ENCODE data around the gene COX17.

The COX17 gene

GRCh38 chr3:119673875-119674274, 3.3 kb downstream of the COX17 start:
- DNase-seq: no peak

DNA sequence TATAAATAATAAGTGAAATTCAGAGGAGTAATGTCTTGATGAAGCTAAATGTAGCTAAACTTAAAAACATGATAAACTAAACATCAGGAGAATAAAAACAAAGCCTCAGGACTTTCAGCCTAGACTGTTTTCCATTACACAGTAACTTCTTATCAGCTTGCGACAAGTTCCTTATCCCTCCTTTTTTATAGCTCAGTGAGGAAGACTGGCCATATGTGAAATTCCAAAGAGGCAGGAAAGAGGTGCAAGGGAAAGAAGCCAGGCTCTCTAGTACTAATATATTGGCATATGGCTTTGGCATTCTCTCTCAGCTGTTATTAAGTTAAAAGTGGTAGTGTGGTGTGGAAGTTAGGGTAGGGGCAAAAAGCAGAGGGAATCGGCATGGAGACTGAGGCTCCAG, 4.4 kb downstream of the COX17 start:
- no peak for DNase-seq

DNA sequence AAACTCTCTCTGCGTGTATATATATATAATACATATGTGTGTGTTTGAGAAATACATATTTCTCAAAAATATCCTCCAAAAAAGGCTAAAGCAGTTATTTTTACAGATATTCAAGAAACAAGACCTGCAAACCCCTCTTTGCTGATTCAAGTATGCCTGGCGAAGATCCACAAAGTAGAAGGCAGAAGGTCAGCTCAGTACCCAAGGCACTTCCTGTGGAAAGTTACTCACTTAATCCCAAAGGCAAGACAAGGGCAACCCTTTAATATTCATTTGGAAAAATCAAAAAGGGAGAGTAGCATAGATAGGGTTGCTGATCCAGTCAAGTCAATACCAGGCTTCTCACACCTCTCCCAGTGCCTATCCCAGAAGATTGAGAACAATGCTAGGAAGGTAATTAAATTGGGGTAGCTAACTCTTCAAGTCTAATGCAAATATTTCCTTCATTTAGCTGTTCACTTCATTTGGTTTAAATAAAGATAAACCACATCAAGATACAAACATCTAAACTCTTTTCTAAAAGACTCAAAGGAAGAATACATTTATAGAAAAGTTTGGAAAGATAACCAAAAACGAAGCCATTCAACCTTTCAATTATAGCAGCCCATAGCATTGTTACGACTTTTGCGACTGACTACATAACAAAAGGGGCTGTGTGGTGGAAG, 7.2 kb downstream of the COX17 start:
- DNase-seq: no peak

- no peak for DNase-seq
Observed at GRCh38 chr3:119665954-119666559, 11.1 kb downstream of the COX17 start.

- DNase-seq: no peak
Observed at GRCh38 chr3:119664850-119665379, 12.3 kb downstream of the COX17 start.

DNA sequence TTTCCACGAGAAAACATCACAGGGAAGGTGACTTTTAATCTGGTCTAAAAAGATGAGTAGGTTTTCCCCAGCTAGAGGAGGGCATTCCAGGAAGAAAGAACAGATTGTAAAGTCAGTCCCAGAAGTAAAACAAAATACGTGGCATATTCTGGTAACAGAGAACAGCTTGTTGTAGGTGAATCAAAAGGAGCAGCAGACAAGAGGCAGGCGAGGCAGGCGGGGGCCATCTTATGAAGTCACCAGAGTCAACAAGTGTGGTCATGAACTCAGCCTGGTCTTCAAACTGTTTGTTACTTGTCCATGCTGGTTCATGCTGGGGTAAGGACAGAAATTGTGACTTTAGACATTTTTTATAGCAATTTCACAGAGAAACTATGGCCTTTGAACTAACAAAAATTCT, 12.8 kb downstream of the COX17 start:
- no peak for DNase-seq

DNA sequence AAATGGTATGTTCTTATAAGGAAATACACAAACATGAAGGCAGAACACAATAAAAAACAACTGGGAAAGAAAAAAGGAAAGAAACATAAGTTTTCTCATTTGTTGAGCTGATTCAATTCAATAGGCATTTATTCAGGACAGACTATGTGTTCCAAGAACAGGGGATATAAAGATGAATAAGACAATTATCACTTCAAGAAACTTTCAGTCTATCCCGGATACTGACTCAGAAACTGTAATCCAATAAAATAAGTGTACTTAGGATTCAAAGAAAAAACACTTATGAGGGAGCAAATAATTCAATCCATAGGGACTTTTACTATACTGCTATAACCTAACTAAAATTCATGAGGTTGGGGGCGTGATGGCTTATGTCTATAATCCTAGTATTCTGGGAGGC, 13.3 kb downstream of the COX17 start:
- DNase-seq: no peak

GRCh38 chr3:119662604-119663373, 14.4 kb downstream of the COX17 start:
- DNase-seq: no peak

DNA sequence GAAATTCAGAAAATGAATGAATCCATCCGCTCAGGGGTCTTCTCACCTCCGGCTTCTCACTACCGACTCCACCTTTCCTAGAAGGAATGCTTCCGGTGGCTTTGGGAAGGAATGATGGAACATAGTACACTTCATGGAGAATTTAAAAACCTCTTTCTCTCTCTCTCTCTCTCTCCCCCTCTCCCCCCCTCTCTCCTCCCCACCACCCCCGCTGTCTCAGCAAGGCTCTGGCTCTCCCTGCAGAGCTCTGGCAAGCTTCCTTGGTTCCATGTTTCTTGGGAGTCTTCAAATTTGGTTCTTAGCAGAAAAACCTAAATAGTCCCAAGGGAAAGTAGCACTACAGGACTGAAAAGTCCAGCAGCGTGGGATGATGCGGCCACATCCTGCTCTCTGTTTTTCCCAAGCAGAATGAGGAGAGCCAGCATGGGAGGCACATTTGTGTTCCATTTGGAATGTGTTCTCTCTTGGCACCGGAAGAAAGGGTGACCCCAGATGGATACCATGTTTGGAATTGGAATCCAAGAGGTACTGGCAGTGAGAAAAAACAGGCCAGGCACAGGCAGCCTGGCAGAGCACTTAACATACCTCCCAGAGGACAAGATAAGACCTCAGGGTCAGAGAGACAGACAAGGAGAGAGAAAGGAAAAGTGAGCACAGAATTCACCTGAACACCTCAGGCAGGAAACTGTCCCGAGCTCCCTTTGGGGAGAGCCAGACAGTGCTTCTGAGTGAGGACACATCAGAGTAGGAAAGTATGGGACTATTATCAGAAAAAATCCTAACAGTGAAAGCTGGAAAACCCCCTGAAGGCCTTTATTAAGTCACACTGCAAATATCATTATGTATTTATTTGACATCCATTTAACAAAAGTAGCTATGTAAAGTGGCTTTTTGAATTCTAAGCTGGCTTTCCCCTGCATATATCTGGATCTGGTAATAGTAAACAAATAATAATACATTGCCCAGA, 16.4 kb downstream of the COX17 start, which contains the start of gene POPDC2:
Gene POPDC2, minus strand, starts transcription at position 116 of the 967 bp plus-strand sequence. CDS start 166 bp downstream, outside the sequence.
- no peak for DNase-seq

- DNase-seq: no peak
Observed at GRCh38 chr3:119659606-119660291, 17.5 kb downstream of the COX17 start.

- DNase-seq: no peak
Observed at GRCh38 chr3:119658994-119659393, 18.2 kb downstream of the COX17 start.

- DNase-seq: no peak
Observed at GRCh38 chr3:119657887-119658702, 19.1 kb downstream of the COX17 start.

GRCh38 chr3:119653876-119654275, 23.3 kb downstream of the COX17 start:
- no peak for DNase-seq

GRCh38 chr3:119652306-119653033, 24.7 kb downstream of the COX17 start:
- no peak for DNase-seq

DNA sequence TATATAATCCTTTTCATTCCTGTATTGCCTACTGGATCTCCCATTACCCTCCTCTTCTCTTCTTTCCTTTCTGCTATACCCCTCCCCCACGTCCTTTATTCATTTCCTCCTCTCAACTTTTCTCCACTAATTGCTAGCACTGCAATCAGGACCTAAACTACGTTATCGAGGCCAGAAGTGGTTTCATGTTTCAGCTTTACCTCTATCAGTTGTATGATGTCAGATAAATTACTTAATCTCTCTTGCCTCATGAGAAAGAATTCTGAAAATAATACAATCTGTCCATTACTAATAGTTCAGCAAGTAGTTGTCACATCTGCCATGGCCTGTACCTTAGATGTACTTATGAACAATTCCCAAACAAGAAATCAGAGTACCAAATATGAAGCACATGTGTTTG, 27.4 kb downstream of the COX17 start:
- DNase-seq: no peak

DNA sequence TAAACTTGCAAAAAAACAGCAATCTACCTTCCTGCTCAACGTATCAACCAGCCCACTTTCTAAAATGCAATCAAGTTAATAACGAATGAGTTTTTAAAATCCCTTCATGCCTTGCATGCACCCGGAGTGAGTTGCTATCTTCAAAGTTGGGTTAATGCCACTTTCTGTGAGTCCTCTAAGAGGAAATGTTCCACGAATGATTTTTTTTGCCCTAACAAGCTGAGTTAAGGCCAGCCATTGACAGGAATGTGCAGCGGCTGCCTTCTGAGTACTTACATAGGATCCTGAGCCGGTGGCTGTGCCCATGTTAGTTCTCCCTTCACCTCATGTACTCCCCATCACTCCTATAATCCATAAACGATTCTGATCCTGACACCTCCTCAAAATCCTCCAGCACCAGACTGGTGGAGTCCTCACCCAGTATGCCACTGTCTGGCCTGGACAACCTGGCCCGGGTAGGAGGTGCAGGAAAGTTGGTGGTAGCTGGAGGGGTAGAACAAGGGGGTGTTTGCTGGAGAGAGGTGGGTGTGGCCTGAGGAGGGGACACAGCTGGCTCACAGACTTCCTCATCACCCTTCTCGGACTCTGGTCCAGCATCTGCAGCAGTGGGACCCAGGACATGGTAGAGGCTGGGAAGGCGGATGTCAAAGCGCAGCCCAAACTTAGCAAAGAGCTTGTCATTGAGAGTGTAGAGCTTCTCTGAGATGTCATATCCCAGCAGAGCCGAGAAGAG, 29.2 kb downstream of the COX17 start:
- no peak for DNase-seq

DNA sequence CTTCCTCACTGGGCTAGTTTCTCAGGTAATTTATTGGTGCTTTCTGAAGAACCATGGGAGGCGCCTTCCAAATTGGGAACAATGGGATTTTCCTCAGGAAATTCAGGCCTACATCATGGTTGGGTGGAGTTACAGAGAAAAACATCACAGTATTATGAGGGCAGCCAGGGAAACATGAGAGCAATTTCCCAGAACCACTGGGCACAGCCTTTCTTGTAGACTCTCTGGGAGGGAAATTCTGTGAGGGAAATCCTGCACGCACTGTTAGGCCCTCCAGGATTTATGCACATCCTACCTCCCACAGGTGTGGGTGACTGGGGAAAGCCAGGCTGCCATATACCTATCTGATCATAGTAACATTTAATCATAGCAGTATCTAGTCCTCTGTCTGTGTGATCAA, 30.0 kb downstream of the COX17 start:
- DNase-seq: no peak

DNA sequence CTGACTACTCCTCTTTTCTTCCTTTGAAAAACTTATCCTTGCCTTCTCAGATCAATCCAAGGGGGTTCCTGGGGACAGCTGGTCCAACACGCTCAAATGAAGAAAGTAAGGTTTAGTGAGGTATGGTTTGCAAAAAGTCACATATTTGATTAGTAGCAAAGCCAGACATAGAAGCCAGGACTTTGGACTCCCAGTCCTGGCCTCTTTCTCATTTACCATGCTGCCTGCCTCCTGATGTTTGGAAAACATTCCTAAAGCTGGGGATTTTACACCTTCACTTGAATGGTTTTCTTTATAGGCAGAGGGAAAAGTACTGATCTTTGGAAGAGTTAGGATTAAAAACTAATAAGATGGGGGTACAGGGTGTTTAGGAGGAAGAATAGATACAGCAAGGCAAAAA, 31.4 kb downstream of the COX17 start:
- no peak for DNase-seq

DNA sequence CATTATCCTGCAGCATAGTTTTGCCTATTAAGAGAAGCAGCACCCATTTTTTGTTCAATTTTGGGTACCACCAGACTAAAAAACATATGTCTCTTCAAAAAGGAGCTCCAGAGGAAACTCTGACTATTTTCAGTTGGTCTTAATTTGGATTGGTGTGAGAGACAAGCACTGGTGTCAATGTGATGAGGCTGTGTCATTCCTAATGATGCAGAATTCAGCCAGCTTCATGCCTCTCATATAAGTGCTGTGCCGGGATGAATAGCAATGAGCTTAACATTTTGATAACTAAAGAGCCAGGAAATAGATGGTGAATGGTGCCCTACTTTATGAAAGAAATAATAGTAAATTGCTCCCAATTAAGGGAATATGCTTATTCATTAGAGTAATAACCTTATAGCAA, 32.7 kb downstream of the COX17 start:
- no peak for DNase-seq

DNA sequence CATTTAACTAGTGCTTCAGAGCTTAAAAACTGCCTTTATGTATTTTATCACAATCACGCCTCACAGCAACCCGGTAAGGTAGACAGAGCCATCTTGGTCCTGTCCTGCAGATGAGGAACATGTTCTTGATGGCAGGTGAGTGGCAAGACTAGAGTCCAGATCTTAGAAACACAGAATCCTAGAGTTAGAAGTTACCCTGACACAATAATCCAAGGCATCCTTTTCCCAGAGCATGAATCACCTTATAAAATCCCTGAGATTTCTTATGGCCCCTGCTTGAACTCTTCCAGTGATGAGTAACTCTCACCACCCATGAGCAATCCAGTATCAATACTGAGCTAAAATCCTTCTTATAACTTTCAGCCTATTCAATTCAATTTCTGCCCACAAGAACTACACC, 33.7 kb downstream of the COX17 start:
- no peak for DNase-seq
